Upper lobe of left lung (tissue), 4 donors: ENCODE measurements around the gene IDH3A.

Experiments
- CTCF ChIP-seq, 6 experiments: fragments of 450-650 bp in 4 of 6; fragments of 200-600 bp in 2 of 6; sonication (generic) in 2 of 6; IDR thresholded peaks; one replicate each; pipeline ENCODE4 v1.5.1; 2016 to 2019; ENCODE audit warnings: antibody characterized with exemption in 6 of 6
- EP300 ChIP-seq, 4 donors: sonication (generic); formaldehyde crosslinking; IDR thresholded peaks; one replicate each; pipeline ENCODE4 v1.5.1; 2017; ENCODE audit warnings: antibody characterized with exemption in 4 of 4, control low read depth in 2 of 4
- POLR2A ChIP-seq, 4 donors: fragments of 450-650 bp; IDR thresholded peaks; one replicate each; pipeline ENCODE4 v1.5.1; 2016 to 2017; ENCODE audit warnings: antibody characterized with exemption in 4 of 4, mild to moderate bottlenecking in 2 of 4

- no peak for TF ChIP-seq EP300 (IDR thresholded peaks at IDR 0.05)
- TF ChIP-seq CTCF (IDR thresholded peaks at IDR 0.05), result no peak
- no peak for TF ChIP-seq POLR2A (IDR thresholded peaks at IDR 0.05)
These were observed 30.2 kb downstream of the IDH3A start for GRCh38 chr15:78179286-78179840.
